ENCODE results near the gene NUDT1. TPM values are rescaled to one million over a fixed set of nuclear protein-coding genes. Genes with fewer than 3 reads are reported as not detected.

Gene NUDT1
- 8.0 and 14.2 TPM in 2 replicates for total RNA-seq

DNA sequence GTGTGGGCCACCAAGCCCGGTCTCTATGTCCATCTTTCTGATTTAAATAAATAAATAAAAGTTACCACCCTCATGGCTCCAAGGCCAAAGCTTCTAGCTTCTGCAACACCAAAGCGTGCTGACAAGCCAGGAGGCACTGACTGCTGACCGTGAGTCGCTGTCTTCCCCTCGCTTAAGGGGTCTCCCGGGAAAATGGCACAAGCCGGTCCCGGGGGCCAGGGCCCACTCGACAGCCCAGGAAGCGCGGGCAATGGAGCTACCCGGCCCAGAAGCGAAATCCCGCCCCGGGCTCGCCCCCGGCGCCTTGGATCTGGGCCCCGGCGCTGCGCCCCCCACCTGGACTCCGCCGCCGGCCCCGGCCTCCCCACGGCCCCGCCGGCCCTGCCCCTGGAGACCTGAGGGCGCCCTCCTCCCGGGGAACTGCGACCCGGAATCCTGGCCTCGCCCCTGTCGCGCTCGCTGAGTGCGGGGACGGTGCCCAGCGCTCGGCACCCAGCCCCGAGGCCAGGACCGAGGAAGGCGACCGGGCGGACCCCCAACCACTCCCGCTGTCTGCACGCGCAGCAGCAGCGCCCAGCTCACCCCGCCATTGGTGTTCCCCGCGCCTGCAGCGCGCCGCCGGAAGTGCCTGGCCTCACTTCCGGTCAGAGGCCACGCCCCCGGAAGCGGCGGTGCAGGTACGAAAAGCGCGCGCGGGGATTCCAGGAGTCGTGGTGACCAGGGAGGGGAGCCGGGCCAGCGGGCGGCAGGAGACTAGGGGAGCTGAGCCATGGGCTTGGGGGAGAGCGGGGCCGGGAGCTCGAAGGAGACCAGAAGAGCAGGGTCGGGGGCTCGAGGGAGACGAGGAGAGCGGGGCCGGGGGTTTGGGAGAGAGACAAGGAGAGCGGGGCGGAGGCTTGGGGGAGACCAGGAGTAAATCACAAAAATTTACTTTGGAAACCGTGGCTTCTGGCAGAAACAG is at the start of gene NUDT1, which contains the start of gene MRM2:
Gene NUDT1 (plus strand): TSS at position 647 of the 961 bp plus-strand sequence. CDS start 2,349 bp downstream, outside the sequence.
Gene MRM2 (minus strand): TSS at position 626 of the 961 bp plus-strand sequence. CDS start 36 bp downstream, at position 590.
- peak; percentile 79 for DNase-seq

GRCh38 chr7:2192831-2193534 is 49.0 kb upstream of the NUDT1 start:
- no peak for DNase-seq

DNA sequence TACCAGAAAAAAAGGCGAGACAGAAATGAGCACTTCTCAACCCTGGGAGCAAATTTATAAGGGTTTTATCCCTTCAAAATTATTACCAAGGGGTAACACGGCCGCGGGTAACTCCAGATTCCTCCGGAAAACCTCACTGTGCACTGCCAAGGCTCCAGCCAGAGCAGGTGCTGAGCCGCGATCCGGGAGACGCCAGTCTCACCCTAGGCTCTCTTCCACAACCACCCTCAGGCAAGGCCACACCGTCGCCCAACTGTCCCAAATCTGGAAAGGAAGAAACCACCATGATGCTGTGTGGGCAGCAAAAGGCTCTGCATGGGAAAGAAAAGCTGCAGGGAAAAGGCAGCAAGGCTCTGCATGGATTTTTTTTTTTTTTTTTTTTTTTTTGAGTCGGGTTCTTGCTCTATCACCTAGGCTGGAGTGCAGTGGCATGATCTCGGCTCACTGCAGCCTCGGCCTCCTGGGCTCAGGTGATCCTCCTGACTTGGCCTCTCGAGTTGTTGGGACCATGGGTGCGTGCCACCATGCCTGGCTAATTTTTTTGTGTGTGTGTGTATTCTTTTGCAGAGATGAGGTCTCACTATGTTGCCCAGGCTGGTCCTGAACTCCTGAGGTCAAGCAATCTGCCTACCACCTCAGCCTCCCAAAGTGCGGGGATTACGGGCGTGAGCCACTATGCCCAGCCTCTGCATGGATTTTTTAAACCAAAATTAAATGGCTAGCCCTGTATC is 48.3 kb upstream of the NUDT1 start:
- DNase-seq = no peak

- DNase-seq = no peak
Observed at GRCh38 chr7:2195400-2196246, 46.4 kb upstream of the NUDT1 start.

DNA sequence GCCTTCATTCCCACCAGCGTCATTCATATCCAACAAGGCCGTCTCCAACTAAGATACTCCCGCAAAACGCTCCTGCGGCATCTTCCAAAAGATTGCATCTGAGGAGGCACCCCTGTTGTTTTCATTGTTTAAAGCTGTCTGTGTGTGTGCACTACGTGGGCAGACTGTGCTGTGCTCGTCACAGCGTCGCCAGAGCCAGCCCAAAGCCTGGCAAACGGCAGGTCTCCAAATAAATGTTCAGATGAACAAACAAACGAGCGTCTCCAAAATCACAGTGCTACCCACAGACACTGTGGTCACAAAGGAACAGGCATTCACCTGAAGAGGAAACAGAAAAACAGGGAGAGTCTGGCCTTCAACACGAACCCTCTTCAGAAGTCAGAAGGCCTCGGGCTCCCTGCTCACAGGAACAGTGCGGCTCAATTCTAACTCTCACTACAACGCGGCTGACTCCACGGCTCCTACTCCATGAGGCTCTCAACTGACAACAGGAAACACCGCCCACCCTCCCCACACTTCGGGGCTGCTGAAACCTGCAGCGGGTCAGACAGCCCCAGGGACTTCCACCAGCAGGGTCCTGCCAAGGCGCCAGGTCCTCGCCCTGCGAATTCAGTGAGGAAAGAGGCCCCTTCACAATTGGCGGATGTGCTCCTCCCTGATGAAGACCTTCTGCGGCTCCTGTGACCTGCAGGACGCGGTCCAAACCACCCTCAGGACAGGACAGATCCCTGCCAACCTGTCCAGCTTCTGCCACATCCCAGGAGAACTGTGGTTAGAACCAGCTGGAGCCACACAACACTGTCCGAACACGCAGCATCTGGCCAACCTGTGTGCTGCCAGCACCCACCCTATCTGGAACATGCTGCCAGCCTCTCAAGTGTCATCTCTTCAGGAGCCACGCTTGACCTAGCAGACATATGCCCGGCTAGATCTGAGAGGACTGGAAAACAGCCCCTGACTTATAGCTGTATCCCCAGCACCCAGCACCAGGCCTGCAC is 45.3 kb upstream of the NUDT1 start:
- DNase-seq = no peak

- no peak for DNase-seq
Observed at GRCh38 chr7:2197436-2198155, 44.4 kb upstream of the NUDT1 start.

DNA sequence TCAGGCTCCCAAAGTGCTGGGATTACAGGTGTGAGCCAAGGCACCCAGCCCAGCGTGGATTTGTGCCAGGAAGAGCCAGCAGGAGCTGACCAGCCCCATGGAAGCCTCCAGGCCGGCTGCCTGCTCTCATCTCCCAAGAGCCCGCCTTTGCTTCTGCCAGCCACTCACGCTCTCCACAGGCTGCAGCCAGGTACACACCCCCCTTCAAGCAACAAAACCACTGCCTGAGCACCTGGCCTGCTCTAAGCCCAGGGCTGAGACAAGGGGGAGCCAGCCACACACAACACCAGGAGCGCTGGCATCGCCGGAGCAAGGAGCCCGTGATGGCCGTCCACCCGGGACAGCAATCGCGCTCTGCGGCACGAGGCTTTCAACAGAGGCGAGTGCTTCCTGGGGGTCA is 43.8 kb upstream of the NUDT1 start:
- no peak for DNase-seq

GRCh38 chr7:2198760-2199159 is 43.3 kb upstream of the NUDT1 start:
- no peak for DNase-seq

- DNase-seq = no peak
Observed at GRCh38 chr7:2199528-2199927, 42.5 kb upstream of the NUDT1 start.

GRCh38 chr7:2199956-2200583 is 42.0 kb upstream of the NUDT1 start:
- no peak for DNase-seq

- no peak for DNase-seq
Observed at GRCh38 chr7:2200584-2200980, 41.4 kb upstream of the NUDT1 start.

GRCh38 chr7:2201128-2201527 is 40.9 kb upstream of the NUDT1 start:
- no peak for DNase-seq

GRCh38 chr7:2201686-2202360 is 40.2 kb upstream of the NUDT1 start:
- no peak for DNase-seq

DNA sequence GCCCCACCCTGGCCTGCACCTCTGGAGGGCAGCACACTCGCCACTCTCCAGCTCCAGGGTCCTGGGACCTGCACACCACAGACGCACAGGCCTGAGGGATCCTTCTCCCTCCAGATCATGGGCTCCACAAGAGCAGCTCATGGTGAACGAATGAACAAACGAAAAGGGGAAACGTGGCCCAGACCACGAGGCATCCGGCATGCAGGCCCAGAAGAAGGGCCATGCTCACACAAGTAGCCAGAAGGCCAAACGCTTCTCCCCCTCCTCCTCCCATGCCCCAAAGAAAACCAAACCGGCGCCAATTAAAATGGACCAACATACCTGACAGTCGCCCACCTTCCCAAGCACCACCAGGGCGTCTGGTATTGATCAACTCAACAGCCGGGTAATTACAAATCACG is 39.7 kb upstream of the NUDT1 start:
- no peak for DNase-seq

GRCh38 chr7:2202901-2203765 is 38.9 kb upstream of the NUDT1 start:
- DNase-seq = no peak

DNA sequence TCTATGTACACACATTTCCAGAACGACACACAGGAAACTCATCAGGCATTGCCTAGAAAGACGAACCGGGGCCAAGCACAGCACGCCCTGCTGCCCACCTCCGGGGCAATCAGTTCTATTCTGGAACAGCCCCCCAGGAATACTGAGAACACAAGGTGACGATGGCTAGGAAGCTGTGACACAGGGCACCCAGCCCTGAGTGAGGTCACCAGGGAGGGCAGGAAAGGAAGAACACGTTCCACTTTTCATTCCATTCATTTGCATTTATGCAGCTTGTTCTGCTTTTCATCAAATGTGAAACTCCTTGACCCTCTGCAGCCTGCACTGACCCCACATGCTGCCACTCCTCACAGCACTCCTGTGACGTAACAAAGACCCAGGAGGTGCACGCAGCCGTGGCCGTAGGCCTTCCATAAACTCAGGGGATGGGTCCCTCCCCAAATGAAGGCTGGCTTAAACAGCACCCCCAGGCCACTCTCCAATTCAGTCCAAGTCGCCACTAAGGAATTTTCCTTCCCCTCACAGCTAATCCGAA is 38.2 kb upstream of the NUDT1 start:
- DNase-seq = no peak

GRCh38 chr7:2204446-2204845 is 37.6 kb upstream of the NUDT1 start:
- DNase-seq = no peak

Measured in dermis blood vessel endothelial cell (primary cell).